ENCODE results near the gene TMEM175.
"Not testable (repeated sequence)": the region's sequence is repeated elsewhere in the genome, so short reads cannot be mapped to it uniquely, and the experiment has no call there.

The TMEM175 gene

DNA sequence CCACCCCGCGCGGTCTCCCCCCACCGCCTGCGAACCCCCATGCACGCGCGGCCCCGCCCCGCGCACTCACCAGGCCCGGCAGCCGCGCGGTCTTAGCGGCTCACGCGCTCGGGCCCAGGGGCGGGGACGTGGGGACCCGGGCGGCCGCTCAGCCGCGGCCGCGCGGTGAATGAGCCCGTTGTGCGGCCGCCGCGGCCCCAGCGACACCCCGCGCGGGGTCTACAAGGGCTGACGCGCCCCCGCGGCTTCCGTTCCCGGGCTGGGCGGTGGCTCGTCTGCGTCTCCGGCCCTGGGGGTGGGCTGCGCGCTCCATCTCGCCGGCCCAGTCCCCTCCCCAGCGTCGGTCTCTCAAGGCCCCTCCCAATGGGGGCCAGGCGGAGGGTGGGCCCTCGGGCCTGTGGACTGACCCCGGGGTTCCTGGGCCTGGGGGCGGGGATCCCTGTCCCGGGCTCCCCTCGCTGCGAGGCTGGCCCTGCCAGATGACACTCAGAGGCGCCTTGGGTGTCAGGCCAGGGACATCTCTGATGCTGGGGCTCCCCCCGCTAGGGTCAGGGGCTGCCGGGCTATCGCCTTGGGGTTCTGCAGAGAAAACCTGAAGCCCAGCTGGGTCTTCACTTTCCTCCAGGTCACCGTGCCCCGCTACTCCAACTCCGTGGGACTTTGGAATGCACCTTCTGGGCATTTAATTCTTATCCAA is 65.3 kb downstream of the TMEM175 start:
- DNase-seq (ENCODE audit: extremely low read depth, low read depth): no peak
- no peak overlapping the region for H3K4me3 ChIP-seq (replicated peaks; ENCODE audit: low read depth, low read length)
- no peak for TF ChIP-seq CTCF (IDR thresholded peaks at IDR 0.05; ENCODE audit: low read depth, low read length, missing control alignments)

DNA sequence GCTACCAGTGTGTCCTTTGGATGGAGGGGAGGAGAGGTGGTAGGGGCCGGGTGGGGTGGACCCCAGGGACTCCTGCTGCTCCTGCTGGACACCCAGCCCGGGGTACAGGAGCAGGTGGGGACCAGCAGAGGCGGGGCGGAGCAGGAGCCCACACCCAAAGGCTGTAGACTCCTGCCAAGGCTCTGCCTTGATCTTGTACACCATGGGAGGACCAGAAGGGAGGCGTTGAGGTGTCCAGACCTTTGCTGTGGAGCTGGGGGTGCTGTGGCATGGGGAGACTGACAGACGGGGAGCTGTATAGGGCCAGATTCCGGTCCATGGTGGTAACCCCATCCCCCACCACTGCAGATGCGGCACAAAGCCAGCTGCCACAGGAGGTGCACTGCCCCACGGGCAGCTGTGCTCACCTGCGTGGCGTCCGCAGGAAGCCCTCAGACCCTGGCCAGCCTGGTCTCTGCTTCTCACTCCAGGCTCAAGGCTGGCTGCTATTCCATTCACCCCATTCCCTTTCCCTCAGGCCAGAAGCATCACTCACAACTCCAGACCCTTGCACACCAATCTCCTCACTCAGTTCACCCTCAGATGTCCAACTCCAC is 65.9 kb downstream of the TMEM175 start:
- no peak for TF ChIP-seq CTCF (IDR thresholded peaks at IDR 0.05; ENCODE audit: low read depth, low read length, missing control alignments)
- H3K4me3 ChIP-seq (replicated peaks; ENCODE audit: low read depth, low read length): no peak overlapping the region
- no peak for DNase-seq (ENCODE audit: extremely low read depth, low read depth)

GRCh38 chr4:999240-999863 is 67.1 kb downstream of the TMEM175 start:
- not testable (repeated sequence) for DNase-seq (ENCODE audit: extremely low read depth, low read depth); H3K4me3 ChIP-seq (replicated peaks; ENCODE audit: low read depth, low read length)

DNA sequence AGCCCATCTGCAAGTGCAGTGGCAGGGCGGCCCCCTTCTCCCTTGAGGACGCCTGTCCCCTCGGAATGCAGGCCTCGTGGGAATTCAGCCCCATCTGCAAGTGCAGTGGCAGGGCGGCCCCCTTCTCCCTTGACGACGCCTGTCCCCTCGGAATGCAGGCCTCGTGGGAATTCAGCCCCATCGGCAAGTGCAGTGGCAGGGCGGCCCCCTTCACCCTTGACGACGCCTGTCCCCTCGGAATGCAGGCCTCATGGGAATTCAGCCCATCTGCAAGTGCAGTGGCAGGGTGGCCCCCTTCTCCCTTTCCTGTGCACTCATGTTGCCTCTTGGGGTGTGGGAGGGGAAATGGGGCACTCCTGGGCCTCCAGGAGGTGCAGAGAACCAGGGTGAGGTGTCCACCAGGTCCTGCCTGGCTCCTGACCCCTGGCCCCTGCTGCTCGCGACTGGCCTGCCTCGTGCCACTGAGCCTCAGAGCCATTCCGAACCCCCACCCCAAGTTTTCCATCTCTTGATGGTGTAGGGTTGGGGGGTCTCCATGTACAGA is 67.7 kb downstream of the TMEM175 start:
- TF ChIP-seq CTCF (IDR thresholded peaks at IDR 0.05; ENCODE audit: low read depth, low read length, missing control alignments): no peak
- DNase-seq (ENCODE audit: extremely low read depth, low read depth): no peak
- H3K4me3 ChIP-seq (replicated peaks; ENCODE audit: low read depth, low read length): no peak overlapping the region

DNA sequence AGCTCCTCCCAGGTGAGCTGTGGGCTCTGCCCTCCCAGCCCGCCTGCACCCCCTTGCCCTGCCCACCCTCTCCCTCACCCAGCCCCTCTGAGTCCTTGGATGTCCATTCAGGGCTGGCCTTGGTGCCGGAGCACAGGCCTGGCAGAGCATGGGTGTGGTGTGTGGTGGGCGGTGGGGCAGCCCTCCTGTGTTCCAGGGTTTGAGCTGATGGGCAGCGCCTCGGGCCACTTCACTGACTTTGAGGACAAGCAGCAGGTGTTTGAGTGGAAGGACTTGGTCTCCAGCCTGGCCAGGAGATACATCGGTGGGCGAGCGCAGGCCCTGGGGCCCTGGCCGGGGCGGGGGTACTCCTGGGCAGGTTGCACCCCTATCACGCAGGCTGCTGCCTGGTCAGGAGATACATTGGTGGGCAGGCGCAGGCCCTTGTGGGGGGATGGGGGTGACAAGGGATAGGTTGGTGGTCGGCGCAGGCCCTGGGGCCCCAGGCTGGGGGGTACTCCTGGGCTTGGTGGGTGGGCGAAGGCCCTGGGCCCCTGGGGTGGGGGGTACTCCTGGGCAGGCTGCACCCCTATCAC is 68.5 kb downstream of the TMEM175 start:
- DNase-seq (ENCODE audit: extremely low read depth, low read depth): no peak
- no peak for TF ChIP-seq CTCF (IDR thresholded peaks at IDR 0.05; ENCODE audit: low read depth, low read length, missing control alignments)
- no peak overlapping the region for H3K4me3 ChIP-seq (replicated peaks; ENCODE audit: low read depth, low read length)

DNA sequence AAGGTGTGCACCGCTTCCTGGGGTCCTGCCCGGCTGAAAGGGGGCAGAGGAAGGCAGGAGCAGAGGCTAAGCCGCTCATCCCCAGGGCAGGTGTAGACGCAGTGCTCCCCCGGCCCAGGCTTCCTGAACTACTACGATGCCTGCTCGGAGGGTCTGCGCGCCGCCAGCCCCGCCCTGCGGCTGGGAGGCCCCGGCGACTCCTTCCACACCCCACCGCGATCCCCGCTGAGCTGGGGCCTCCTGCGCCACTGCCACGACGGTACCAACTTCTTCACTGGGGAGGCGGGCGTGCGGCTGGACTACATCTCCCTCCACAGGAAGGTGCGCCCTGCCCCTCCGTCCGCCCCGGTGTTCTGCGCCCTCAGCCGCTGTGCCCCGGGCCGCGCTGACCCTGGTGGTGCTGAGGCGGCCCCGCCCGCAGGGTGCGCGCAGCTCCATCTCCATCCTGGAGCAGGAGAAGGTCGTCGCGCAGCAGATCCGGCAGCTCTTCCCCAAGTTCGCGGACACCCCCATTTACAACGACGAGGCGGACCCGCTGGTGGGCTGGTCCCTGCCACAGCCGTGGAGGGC is 69.4 kb downstream of the TMEM175 start:
- no peak overlapping the region for H3K4me3 ChIP-seq (replicated peaks; ENCODE audit: low read depth, low read length)
- no peak for DNase-seq (ENCODE audit: extremely low read depth, low read depth)
- TF ChIP-seq CTCF (IDR thresholded peaks at IDR 0.05; ENCODE audit: low read depth, low read length, missing control alignments): no peak

Measured in HFF-Myc (cell line).